8988T (cell line): ENCODE measurements around the gene ELF2.
"Not testable (repeated sequence)": the region's sequence is repeated elsewhere in the genome, so short reads cannot be mapped to it uniquely, and the experiment has no call there.

ENCODE experiments used
- DNase-seq: peaks from one replicate; pipeline ENCODE4 v3.0.0; 2011

Gene ELF2

GRCh38 chr4:139177049-139177868, at the start of gene ELF2:
ELF2 (minus strand) TSS chr4:139177218; CDS start chr4:139137701, 39,517 bp downstream.
- peak; percentile 56 for DNase-seq

GRCh38 chr4:139223682-139224317, 46.8 kb upstream of the ELF2 start:
- no peak for DNase-seq

- no peak for DNase-seq
Observed at GRCh38 chr4:139222215-139222614, 45.2 kb upstream of the ELF2 start.

- no peak for DNase-seq
Observed at GRCh38 chr4:139221687-139222086, 44.7 kb upstream of the ELF2 start.

- no peak for DNase-seq
Observed at GRCh38 chr4:139219450-139220055, 42.5 kb upstream of the ELF2 start.

GRCh38 chr4:139214039-139214534, 37.1 kb upstream of the ELF2 start:
- no peak for DNase-seq

- DNase-seq = not testable (repeated sequence)
Observed at GRCh38 chr4:139213633-139214032, 36.6 kb upstream of the ELF2 start.

GRCh38 chr4:139212900-139213299, 35.9 kb upstream of the ELF2 start:
- no peak for DNase-seq

GRCh38 chr4:139210486-139210885, 33.5 kb upstream of the ELF2 start:
- DNase-seq = no peak

GRCh38 chr4:139209470-139210063, 32.5 kb upstream of the ELF2 start:
- no peak for DNase-seq

GRCh38 chr4:139208404-139208945, 31.5 kb upstream of the ELF2 start:
- no peak for DNase-seq

- no peak for DNase-seq
Observed at GRCh38 chr4:139207873-139208403, 30.9 kb upstream of the ELF2 start.

GRCh38 chr4:139207247-139207646, 30.2 kb upstream of the ELF2 start:
- DNase-seq = no peak

GRCh38 chr4:139202991-139203390, 26.0 kb upstream of the ELF2 start:
- no peak for DNase-seq

- no peak for DNase-seq
Observed at GRCh38 chr4:139200506-139200905, 23.5 kb upstream of the ELF2 start.

GRCh38 chr4:139200102-139200501, 23.1 kb upstream of the ELF2 start:
- no peak for DNase-seq

GRCh38 chr4:139197214-139197613, 20.2 kb upstream of the ELF2 start:
- not testable (repeated sequence) for DNase-seq

GRCh38 chr4:139196462-139196861, 19.4 kb upstream of the ELF2 start:
- DNase-seq = no peak

- DNase-seq = no peak
Observed at GRCh38 chr4:139191373-139191772, 14.4 kb upstream of the ELF2 start.

- DNase-seq = no peak
Observed at GRCh38 chr4:139189972-139190371, 13.0 kb upstream of the ELF2 start.

GRCh38 chr4:139189417-139189749, 12.4 kb upstream of the ELF2 start:
- no peak for DNase-seq

GRCh38 chr4:139188648-139189416, 11.8 kb upstream of the ELF2 start:
- DNase-seq = no peak
